GM06990 (cell line): ENCODE measurements around the gene HORMAD2.

Source experiments
- DNase-seq: peaks from one replicate; pipeline ENCODE4 v3.0.0-alpha.2; 2011; ENCODE audit not compliant: insufficient read length; ENCODE audit errors: extremely low read depth
- H3K27me3 ChIP-seq: replicated peaks from 2 replicates; pipeline ENCODE4 v1.6.0; 2011; ENCODE audit warnings: low read length; ENCODE audit not compliant: control insufficient read depth, insufficient read depth
- H3K36me3 ChIP-seq: 2 replicates; pipeline ENCODE4 v1.5.1; 2011; ENCODE audit warnings: low read length; ENCODE audit not compliant: control insufficient read depth, insufficient read depth
- H3K4me3 ChIP-seq: replicated peaks from 2 replicates; pipeline ENCODE4 v1.5.1; 2011; ENCODE audit warnings: low read depth, mild to moderate bottlenecking, control low read depth, low read length
- CTCF ChIP-seq: IDR thresholded peaks from 2 replicates; pipeline ENCODE4 v1.5.1; 2011; ENCODE audit warnings: low read length, control low read depth, mild to moderate bottlenecking, inconsistent platforms; ENCODE audit not compliant: insufficient read depth, poor library complexity, severe bottlenecking

Gene HORMAD2

GRCh38 chr22:30158744-30159500 is 78.7 kb downstream of the HORMAD2 start:
- no peak for TF ChIP-seq CTCF
- DNase-seq = no peak
- Histone ChIP-seq H3K4me3 (no peak overlapping the region), H3K27me3 (no peaks in the 10 kb centered on the region; the same call in 1 of the 2 replicates), H3K36me3 (no peaks in the 10 kb centered on the region)

GRCh38 chr22:30159561-30160353 is 79.5 kb downstream of the HORMAD2 start:
- no peak for TF ChIP-seq CTCF
- no peak for DNase-seq
- Histone ChIP-seq H3K36me3 (no peaks in the 10 kb centered on the region), H3K27me3 (no peaks in the 10 kb centered on the region; the same call in 1 of the 2 replicates), H3K4me3 (no peak overlapping the region)

- Histone ChIP-seq H3K4me3 (no peak overlapping the region), H3K36me3 (no peaks in the 10 kb centered on the region), H3K27me3 (no peaks in the 10 kb centered on the region; the same call in 1 of the 2 replicates)
- no peak for DNase-seq
- no peak for TF ChIP-seq CTCF
Observed at GRCh38 chr22:30161051-30161469, 80.8 kb downstream of the HORMAD2 start.

- H3K27me3 ChIP-seq = no peaks in the 10 kb centered on the region
- no peaks in the 10 kb centered on the region for H3K36me3 ChIP-seq
- TF ChIP-seq CTCF = no peak
- DNase-seq = no peak
- H3K4me3 ChIP-seq = no peak overlapping the region
Observed at GRCh38 chr22:30167296-30167695, 87.0 kb downstream of the HORMAD2 start.

- Histone ChIP-seq H3K36me3 (no peaks in the 10 kb centered on the region), H3K4me3 (no peak overlapping the region), H3K27me3 (no peaks in the 10 kb centered on the region)
- no peak for TF ChIP-seq CTCF
- DNase-seq = no peak
Observed at GRCh38 chr22:30167734-30168133, 87.5 kb downstream of the HORMAD2 start.
